GM19025 (cell line): ENCODE results near the gene RPS2.
"Not testable (repeated sequence)": the region's sequence is repeated elsewhere in the genome, so short reads cannot be mapped to it uniquely, and the experiment has no call there.

Experiments
- ATAC-seq: cut with Tn5 transposase; IDR thresholded peaks from one replicate; pipeline ENCODE4 v1.9.1; 2021; ENCODE audit warnings: mild to moderate bottlenecking, low read depth, moderate library complexity; ENCODE audit not compliant: unreplicated experiment

RPS2 gene

DNA sequence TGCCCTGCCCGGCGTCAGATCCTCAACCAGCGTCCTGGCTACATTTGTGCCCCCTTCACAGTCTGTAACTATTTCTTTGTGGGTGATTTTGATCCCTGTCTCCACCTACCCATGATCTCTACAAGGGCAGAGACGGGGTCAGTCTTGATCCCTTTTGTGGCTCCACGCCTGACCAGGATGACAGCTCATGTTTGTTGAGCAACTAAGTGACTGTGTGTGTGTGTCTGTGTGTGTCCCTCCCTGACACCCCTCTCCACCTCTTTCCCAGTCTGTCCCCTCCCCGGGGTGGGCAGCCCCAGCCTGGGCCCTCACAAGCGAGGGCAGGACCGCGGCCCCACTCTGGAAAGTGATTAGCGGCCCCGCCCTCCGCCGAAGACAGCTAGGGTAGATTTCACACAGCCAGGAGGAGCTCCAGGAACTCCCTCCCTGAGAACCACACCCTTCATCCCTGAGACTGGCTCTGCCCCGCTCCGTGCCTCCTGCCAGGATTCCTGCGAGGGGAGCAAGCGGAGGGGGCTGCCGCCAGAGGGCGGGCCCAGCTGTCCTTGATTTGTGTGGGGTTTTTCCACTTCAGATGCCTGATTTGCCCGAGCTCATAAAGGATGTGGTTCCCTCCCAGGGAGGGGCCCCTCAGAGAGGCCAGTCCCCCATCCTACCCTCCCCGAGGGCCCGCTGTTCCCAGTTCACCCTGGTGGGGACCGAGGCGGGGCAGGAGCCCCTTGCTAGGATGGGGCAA lies 41.2 kb downstream of the RPS2 start:
- no peak for ATAC-seq

DNA sequence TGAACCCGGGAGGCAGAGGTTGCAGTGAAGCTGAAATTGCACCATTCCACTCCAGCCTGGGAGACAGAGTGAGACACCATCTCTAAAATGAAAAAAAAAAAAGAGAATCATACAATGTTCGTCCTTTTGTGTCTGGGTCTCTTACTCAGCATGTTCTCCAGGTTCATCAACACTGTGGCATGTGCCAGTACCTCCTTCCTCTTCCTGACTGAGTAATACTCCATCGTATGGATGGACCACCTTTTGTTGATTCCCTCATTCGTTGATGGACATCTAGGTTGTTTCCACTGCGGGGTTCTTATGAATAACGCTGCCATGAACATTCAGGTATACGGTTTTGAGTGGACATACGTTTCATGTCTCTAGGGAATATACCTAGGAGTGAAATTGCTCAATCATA lies 42.3 kb downstream of the RPS2 start:
- ATAC-seq: no peak

DNA sequence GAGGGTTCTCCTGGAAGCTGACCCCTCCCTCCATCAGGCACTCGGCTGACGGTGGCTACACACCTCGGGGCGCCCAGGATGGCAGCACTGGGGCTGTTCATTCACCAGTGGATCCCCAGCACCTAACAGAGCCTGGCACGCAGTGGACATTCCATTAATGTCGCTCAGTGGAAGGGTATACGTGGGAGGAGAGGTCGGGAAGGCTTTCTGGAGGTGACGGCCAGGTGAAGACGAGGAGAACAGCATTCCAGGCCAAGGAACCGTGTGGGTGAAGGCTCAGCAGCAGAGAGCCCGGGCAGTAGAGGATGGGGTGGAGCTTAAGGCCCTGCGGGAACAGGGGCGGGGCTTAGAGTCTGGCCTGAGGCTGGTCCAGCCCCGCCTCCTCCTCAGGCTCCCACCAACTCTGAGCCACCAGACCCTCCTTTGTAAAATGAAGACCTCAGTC lies 43.9 kb downstream of the RPS2 start:
- ATAC-seq: no peak

DNA sequence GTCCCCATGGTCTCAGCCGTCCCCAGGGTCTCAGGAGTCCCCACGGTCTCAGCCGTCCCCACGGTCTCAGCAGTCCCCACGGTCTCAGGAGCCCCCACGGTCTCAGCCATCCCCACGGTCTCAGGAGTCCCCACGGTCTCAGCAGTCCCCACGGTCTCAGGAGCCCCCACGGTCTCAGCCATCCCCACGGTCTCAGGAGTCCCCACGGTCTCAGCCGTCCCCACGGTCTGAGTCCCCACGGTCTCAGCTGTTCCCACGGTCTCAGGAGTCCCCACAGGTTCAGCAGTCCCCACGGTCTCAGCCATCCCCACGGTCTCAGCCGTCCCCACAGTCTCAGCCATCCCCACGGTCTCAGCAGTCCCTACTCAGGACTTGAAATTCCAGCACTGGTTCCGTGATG lies 44.5 kb downstream of the RPS2 start:
- not testable (repeated sequence) for ATAC-seq

DNA sequence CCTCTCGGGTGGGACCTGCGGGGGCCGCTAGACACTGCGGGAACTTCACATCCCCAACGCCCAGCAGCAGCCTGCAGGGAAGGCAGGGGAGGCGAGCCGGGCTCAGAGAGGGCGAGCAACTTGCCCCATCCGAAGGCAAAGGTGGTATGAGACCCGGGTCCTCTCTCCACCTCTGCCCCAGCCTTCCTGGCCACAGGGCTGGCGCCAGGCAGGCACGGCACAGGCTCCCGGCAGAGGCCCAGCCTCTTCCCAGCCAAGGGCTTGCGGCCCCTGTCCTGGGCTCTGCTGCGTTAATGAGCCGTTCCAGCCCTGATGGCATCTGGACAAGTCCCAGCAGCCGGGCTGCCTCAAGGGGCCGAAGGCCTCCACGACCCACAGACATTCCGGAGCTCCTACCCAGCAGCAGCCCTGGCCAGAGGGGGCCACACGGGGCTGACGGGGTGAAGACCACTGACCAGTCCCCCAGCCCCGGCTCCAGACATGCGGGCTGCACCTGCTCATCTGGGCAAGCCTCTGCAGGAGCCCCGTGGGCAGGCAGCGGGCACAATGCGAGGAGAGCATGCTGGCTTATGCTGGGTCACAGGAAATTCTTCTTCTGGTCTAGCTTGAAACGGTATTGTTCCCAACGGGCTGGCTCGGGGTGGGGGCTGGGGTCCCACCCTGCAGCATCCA lies 45.2 kb downstream of the RPS2 start:
- ATAC-seq: no peak

DNA sequence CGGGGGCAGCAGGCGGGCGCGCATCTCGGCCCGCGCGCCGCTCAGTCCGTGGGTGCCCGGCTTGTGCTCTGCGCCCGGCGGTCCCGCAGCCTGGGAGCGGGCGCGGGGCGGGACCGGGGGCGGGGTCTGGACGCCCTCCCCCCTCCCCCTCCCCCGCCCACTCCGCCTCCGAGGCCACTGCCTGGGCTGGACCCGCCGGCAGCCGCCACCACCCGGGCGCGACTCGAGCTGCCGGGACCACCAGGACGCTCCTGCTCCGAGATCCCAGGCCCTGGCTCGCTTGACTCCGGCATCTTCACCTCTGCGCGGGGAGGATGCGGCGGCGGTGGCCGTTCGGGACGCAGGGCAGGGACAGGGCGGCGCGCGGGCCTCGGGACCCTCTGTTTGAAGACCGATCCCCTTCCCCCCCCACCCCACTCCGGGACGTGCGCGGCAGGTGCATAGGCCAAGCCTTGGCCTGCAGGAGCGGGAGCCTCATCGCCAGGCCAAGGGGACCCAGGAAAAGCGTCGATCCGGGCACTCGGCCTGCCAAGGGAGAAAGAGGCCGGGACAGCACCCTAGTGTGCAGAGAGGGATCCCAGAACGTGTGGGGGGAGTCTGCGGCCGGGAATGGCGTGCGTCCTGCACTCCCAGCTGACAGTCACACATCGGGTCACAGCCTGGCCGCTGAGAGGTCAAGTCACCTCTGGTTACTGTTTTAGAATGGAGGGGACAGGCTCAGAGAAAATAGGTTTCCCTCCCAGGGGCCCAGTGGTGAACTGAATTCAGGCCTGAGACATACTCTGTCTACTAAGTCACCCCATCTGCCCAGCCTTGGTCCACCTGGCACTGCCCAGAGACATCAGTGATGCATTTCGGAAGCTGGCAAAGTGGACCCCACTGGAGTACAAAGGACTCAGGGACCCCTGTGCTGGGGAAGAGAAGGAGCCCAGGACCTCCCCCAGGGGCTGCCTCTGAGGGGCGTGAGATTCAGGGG lies 46.0 kb downstream of the RPS2 start, which contains the start of gene HS3ST6:
TSS of gene HS3ST6 (minus strand) at position 65 of the 976 bp plus-strand sequence. CDS start 92 bp downstream, outside the sequence.
- no peak for ATAC-seq

DNA sequence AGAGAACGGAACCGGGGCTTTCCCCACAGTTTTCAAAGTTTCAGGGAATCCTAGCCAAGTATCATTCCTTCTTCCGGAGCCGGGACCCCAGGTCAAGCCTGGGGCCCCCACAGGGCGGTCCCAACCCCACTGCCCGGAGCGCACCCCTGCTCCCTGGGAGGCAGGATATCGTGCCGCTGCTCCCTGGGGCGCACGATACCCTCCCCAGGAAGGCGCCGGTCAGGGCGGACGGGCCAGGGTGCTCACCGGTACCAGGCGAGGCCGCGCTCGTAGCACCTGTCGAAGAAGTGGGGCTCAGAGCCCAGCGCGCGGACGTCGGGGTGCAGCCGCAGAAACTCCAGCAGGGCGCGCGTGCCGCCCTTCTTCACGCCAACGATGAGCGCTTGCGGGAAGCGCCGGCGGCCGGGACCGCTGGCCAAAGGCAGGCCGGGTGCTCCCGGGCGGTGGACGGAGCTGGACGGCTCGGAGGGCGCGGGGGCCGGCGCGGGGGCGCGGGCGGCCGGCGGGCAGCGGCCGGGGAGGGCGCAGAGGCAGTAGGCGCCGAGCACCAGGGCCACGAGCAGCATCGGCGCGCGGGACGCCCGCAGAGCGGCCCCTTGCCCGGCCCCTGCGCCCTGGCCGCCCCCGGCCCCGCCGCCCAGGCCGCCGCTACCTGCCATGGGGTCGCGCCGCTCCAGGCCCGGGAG lies 46.8 kb downstream of the RPS2 start:
- no peak for ATAC-seq

DNA sequence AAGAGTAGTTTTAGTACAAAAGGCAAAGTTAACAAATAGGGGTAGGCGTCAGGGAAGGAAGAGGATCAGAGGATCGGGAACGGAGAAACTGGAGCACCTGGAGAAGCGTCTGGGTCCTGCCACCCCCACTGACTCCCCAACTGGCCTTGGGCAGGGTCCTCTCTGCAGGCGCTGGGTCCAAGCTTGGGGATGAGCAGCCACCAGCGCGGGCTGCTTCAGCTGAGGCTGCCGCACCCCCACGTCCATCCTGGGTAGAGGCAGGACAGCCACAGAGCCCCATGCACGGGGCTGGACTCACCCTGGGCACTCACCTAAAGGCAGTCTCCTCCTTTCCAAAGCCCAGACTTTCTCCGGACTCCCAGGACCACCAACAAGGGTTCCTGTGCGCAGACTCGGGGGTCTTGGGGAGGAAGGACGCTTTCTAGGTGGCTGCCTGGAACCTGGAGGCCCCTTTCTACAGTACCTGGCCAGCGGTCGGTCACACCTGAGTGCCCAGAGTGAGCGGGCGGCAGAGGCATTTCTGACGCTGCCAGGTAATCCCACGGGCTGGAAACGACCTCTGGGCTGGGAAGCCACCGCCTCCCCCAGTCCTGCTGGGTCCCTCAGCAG lies 47.5 kb downstream of the RPS2 start:
- no peak for ATAC-seq

DNA sequence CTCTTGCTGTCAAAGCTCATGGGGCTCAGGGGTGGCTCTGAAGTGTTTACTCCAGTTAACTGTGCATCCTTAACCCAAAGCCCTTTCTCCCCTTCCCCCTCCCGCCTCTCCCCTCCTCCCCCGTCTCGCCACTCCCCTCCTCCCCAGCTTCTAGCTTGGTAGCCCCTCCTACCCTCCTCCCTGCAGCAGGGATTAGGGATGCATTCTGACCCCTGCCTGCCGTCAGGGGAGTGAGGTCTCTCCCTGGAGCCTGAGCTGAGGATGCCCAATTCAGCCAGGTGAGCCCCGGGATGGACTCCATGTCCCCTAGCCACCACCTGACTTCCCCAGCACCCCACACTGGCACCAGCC lies 48.0 kb downstream of the RPS2 start:
- ATAC-seq: no peak

DNA sequence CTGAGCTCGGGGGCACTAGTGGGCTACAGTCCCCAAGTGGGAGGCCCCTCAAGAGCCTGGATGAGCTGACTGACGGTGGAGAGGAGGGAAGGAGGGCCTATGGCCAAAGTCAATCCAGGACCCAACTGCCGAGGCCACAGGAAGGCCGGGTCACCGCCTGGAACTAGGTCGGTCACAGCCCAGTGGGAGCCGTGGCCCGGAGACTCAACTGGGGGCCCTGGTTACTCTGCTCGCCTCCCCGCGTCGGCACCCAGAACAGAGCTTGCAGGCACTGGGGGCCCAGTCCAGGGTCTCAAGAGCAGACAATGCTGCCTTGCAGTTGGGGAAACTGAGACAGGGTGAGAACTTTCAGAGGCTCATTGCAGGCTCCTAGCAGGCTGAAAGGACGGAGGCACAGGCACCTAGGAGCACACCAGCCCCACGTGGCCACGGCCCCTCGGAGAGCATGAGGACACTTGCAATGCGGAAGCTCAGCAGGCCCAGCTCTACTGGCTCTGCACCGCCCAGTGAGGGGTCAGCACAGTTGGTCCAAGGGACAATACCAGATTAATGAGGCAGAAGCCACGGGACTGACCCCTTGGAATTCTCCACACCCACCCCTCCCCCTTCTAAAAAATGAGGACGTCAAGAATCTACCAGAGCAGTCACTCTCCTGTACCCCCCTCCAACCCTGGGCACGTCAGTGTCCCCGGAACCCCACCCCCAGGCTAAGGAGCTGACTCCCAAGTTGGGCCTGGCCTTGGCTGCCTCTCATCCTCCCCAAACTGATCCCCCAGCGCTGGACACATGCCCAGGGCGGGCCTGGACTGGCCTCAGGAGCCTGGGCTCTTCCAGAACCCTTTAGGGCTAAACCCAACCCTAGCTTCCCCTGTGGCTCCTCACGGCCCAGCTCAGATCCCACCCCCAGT lies 48.6 kb downstream of the RPS2 start:
- ATAC-seq: no peak

DNA sequence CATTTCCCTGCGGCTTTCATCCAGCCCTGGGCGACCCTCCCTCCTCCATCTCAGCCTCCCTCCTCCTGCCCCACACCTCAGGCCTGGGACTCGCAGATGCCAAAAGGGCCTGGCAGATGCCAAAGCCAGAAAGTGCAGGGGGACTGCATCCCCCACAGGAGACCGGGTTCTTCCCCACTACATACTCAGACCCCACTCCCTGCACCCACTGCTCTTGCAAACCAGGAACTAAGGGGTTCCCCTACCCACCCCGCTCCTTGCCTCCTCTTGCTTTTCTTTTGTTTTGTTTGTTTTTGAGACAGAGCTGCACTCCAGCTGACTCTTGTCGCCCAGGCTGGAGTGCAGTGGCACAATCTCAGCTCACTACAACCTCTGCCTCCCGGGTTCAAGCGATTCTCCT lies 49.6 kb downstream of the RPS2 start:
- no peak for ATAC-seq

DNA sequence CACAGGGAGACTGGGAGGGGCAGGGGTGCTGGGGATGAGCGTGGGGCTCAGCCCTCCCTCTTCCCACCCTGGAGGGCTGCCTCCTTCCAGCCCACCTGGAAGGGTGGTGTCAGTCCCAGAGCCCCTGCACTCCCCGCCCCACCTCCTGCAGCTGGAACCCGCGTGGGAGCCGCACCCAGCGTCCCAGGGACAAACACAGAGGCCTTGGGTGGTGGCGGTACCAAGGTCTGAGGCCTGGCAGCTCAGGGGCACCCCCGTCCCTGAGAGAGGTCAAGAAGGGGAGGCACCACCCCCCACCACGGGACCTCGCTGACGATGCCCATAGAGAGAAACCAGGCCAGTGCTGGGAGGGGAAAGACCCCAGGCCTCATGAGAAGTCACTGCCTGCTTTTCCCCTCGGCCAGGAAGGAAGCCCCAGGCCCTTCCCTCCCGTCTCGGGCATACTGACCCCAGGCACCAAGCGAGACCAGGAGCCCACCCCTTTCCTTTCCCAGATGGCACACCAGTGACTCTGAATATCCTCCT lies 50.5 kb downstream of the RPS2 start:
- ATAC-seq: no peak

DNA sequence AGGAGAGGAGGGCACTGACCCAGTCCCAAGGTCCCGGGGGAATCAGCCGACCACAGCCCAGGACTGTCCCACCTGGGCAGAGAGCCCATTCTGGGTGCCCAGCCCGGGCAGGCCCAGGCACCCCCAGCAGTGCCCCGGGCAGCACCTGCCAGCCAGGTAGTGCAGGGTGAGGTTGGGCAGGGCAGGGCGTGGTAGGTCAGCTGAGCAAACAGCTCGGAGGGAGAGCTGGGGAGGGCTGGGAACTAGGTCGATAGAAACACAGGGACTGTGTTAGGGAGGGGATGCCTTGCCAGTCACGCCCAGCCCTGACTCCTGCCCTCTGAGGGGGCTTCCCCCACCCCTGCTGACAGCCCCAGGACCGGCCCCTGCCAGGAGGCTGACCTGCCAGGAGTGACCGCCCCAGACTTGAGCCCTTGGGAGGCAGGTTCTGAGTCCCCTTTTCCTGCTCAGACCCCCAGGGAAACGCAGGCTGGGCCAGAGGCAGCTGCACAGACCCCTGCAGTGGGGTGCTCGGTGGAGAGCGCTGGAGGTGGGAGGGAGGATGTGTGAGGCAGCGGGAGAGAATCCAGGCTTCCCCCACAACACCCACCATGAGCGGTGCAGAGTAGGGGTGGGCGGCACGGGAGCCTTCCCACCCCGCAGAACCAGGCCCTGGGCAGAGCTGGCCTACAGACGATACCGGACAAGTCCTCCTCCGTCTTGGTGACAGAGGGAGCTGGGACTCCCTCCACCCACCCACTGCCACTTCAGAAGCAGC lies 51.1 kb downstream of the RPS2 start:
- ATAC-seq: no peak

DNA sequence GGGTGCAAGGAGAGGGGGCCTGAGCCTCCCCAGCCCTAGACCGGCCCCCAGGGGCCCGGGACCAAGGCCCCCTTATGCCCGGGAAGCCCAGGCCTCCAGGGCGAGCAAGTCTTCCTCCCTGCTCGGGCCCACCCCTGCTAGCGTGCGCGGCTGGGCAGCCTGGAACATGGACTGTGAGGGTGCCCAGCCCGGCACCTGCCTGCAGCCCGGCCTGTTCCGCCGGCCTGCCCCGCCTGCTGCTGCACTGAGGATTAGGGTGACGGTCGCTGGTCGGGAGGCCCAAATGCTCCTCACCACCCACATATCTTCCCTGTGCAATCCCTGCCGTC lies 52.4 kb downstream of the RPS2 start:
- ATAC-seq: no peak
